GM12878 (cell line): ENCODE data around the gene FXN. TPM values are rescaled to one million over a fixed set of nuclear protein-coding genes. Genes with fewer than 3 reads are reported as not detected.

ENCODE experiments used
- ATAC-seq: fragments of 200-7000 bp; cut with Tn5 transposase; 3 replicates; pipeline ENCODE4 v1.9.1; 2020; ENCODE audit warnings: mild to moderate bottlenecking, moderate library complexity
- BruUV-seq: library from RNA; stranded (reverse); fragments of 400-500 nt; replicated peaks from 2 replicates; lab custom pipeline; 2021; lab: Mats Ljungman, UMichigan
- CTCF ChIA-PET: fragments of 300-600 bp; sonication (Branson Sonifier 250); formaldehyde crosslinking; extraction: SDS; loops from one replicate; lab custom pipeline; 2021; ENCODE audit warnings: inconsistent platforms; lab: Yijun Ruan, JAX
- POLR2A ChIA-PET: fragments of 350-600 bp; formaldehyde crosslinking; extraction: SDS; loops from one replicate; lab custom pipeline; 2021; ENCODE audit warnings: inconsistent platforms; lab: Charles Lee
- RAD21 ChIA-PET: fragments of 300-600 bp; sonication (Branson Sonifier 250); formaldehyde crosslinking; loops from one replicate; lab custom pipeline; 2023; ENCODE audit warnings: antibody characterized with exemption; ENCODE audit not compliant: unreplicated experiment; lab: Charles Lee
- SMC1A ChIA-PET: fragments of 300-600 bp; sonication (Branson Sonifier 250); formaldehyde crosslinking; loops from one replicate; lab custom pipeline; 2023; ENCODE audit not compliant: unreplicated experiment, uncharacterized antibody; lab: Charles Lee
- DNase-seq: peaks from one replicate; pipeline ENCODE4 v3.0.0-alpha.2; 2011; ENCODE audit warnings: low read depth, low spot score
- FAIRE-seq: peaks from 3 replicates; lab custom pipeline; 2011; peaks lifted over from hg19 to GRCh38; lab: Jason Lieb, UNC
- H2AFZ ChIP-seq: 2 replicates; pipeline ENCODE4 v1.6.0; 2011; ENCODE audit warnings: low read depth, low read length, control low read depth; ENCODE audit not compliant: control insufficient read depth
- H3K27ac ChIP-seq: 2 replicates; pipeline ENCODE4 v1.5.1; 2011; ENCODE audit warnings: control low read depth; ENCODE audit not compliant: control insufficient read depth, insufficient read depth
- H3K27me3 ChIP-seq, 2 experiments: replicated peaks in 1 of 2; 2 replicates each; pipeline versions ENCODE4 v1.6.0 to v1.6.1; 2011; ENCODE audit warnings: low read length in 1 of 2; ENCODE audit not compliant: control insufficient read depth in 2 of 2, insufficient read depth in 2 of 2
- H3K36me3 ChIP-seq, 2 experiments: 2 replicates each; pipeline ENCODE4 v1.5.1; 2011; ENCODE audit warnings: low read length in 1 of 2; ENCODE audit not compliant: control insufficient read depth in 2 of 2, insufficient read depth in 2 of 2
- H3K4me1 ChIP-seq: 2 replicates; pipeline ENCODE4 v1.6.1; 2011; ENCODE audit warnings: mild to moderate bottlenecking, low read length, moderate library complexity, mixed read lengths; ENCODE audit not compliant: control insufficient read depth, insufficient read depth
- H3K4me2 ChIP-seq: 2 replicates; pipeline ENCODE4 v1.6.0; 2011; ENCODE audit warnings: control low read depth; ENCODE audit not compliant: control insufficient read depth, insufficient read depth
- H3K4me3 ChIP-seq: fragments of 200-600 bp; sonication (generic); 2 replicates; pipeline ENCODE4 v1.5.1; 2016
- H3K79me2 ChIP-seq: 2 replicates; pipeline ENCODE4 v1.6.0; 2011; ENCODE audit warnings: low read length; ENCODE audit not compliant: control insufficient read depth, insufficient read depth
- H3K9ac ChIP-seq: 2 replicates; pipeline ENCODE4 v1.8.0; 2011; ENCODE audit warnings: low read length, control low read depth, mixed read lengths; ENCODE audit not compliant: control insufficient read depth, insufficient read depth
- H3K9me3 ChIP-seq: replicated peaks from 3 replicates; pipeline ENCODE4 v1.5.1; 2011; ENCODE audit warnings: mild to moderate bottlenecking, low read length; ENCODE audit not compliant: control insufficient read depth, insufficient read depth
- H4K20me1 ChIP-seq: 2 replicates; pipeline ENCODE4 v1.6.0; 2011; ENCODE audit not compliant: control insufficient read depth, insufficient read depth
- BCL3 ChIP-seq: IDR thresholded peaks from 2 replicates; pipeline ENCODE4 v1.6.1; 2011; ENCODE audit warnings: borderline replicate concordance, low read depth, mild to moderate bottlenecking, moderate library complexity, low read length; ENCODE audit not compliant: insufficient read depth, poor library complexity, severe bottlenecking
- BHLHE40 ChIP-seq, 2 experiments: fragments of 450-650 bp in 1 of 2; IDR thresholded peaks; 2 replicates each; pipeline ENCODE4 v1.6.1; 2011 to 2017; ENCODE audit warnings: low read depth in 2 of 2, borderline replicate concordance in 1 of 2, improper control_type of control experiment in 1 of 2, low read length in 1 of 2, mild to moderate bottlenecking in 1 of 2
- CBFB ChIP-seq: IDR thresholded peaks from 2 replicates; pipeline ENCODE4 v1.6.1; 2016; ENCODE audit warnings: antibody characterized with exemption, low read depth
- CEBPZ ChIP-seq: fragments of 150-350 bp; IDR thresholded peaks from 2 replicates; pipeline ENCODE4 v1.6.1; 2016; ENCODE audit warnings: low read depth, low read length
- LARP7 ChIP-seq: fragments of 450-650 bp; IDR thresholded peaks from 2 replicates; pipeline ENCODE4 v1.6.1; 2017; ENCODE audit warnings: mild to moderate bottlenecking
- MEF2A ChIP-seq: IDR thresholded peaks from 2 replicates; pipeline ENCODE4 v1.6.1; 2011; ENCODE audit warnings: low read depth, mild to moderate bottlenecking, low read length, moderate library complexity; ENCODE audit not compliant: insufficient read depth
- MLLT1 ChIP-seq: fragments of 450-650 bp; IDR thresholded peaks from 2 replicates; pipeline ENCODE4 v1.6.1; 2016; ENCODE audit warnings: mild to moderate bottlenecking
- MYB ChIP-seq: fragments of 150-350 bp; IDR thresholded peaks from 2 replicates; pipeline ENCODE4 v1.6.1; 2014; ENCODE audit warnings: mild to moderate bottlenecking, low read depth, low read length, borderline replicate concordance
- NRF1 ChIP-seq: conservative IDR thresholded peaks from 2 replicates; pipeline ENCODE4 v1.6.1; 2011; ENCODE audit warnings: mild to moderate bottlenecking, low read depth, low read length, improper control_type of control experiment
- POU2F2 ChIP-seq: IDR thresholded peaks from 3 replicates; pipeline ENCODE4 v1.6.1; 2011; ENCODE audit warnings: low read depth, mild to moderate bottlenecking, low read length, borderline replicate concordance
- RAD21 ChIP-seq: IDR thresholded peaks from 2 replicates; pipeline ENCODE4 v1.6.1; 2011; ENCODE audit warnings: mild to moderate bottlenecking, low read depth, low read length, moderate library complexity; ENCODE audit not compliant: insufficient read depth
- RB1 ChIP-seq: fragments of 450-650 bp; formaldehyde crosslinking; IDR thresholded peaks from 2 replicates; pipeline ENCODE4 v1.6.1; 2017; ENCODE audit warnings: mild to moderate bottlenecking, borderline replicate concordance
- SMARCA5 ChIP-seq: fragments of 450-650 bp; IDR thresholded peaks from 2 replicates; pipeline ENCODE4 v1.6.1; 2017; ENCODE audit warnings: mild to moderate bottlenecking
- SMC3 ChIP-seq: IDR thresholded peaks from 2 replicates; pipeline ENCODE4 v1.6.1; 2011; ENCODE audit warnings: low read length, improper control_type of control experiment, borderline replicate concordance
- SRF ChIP-seq, 2 experiments: IDR thresholded peaks; 2 replicates each; pipeline ENCODE4 v1.6.1; 2011; ENCODE audit warnings: low read depth in 2 of 2, low read length in 2 of 2, mild to moderate bottlenecking in 1 of 2, moderate library complexity in 1 of 2
- ZNF24 ChIP-seq: fragments of 450-650 bp; IDR thresholded peaks from 2 replicates; pipeline ENCODE4 v1.6.1; 2017; ENCODE audit warnings: antibody characterized with exemption, mild to moderate bottlenecking
- WGBS: methylation state at CpG from one replicate; pipeline ENCODE4 v1.1.6; 2016; ENCODE audit warnings: low lambda C conversion rate; ENCODE audit not compliant: insufficient replicate concordance, insufficient coverage; ENCODE audit errors: missing lambda C conversion rate; 5-methylcytosine and 5-hydroxymethylcytosine counted together
- in situ Hi-C: fragments of 300-500 bp; cut with MboI; formaldehyde crosslinking; loops from 9 replicates; pipeline ENCODE4 v1.14.3; 2018; ENCODE audit warnings: mixed read lengths
- intact Hi-C: fragments of 100-400 bp; cut with micrococcal nuclease; formaldehyde crosslinking; loops from one replicate; pipeline ENCODE4 v1.14.2; 2022; ENCODE audit not compliant: unreplicated experiment
- polyA plus RNA-seq, 11 experiments: library from polyadenylated mRNA; depleted of rRNA in 4 of 11; unstranded in 6 of 11; stranded (reverse) in 5 of 11; fragments of >200 nt; fragmentation: Nextera tagmentation in 4 of 11; fragmentation: Illumina TruSeq in 1 of 11; extraction: Ambion mirVana in 4 of 11; extraction: Trizol in 1 of 11; gene quantifications; 1 replicate in 1 of 11; 2 replicates in 10 of 11; pipeline versions ENCODE4 v1.2.1 to v1.2.3, GENCODE V29; 2011 to 2016; ENCODE audit warnings: inconsistent platforms in 2 of 11, missing spikeins in 2 of 11, low read depth in 1 of 11
- total RNA-seq, 4 experiments: library from RNA; depleted of rRNA in 3 of 4; stranded (reverse); fragments of >200 nt in 3 of 4; fragmentation: Illumina TruSeq in 1 of 4; extraction: Trizol in 1 of 4; gene quantifications; 2 replicates each; pipeline versions ENCODE4 v1.2.1 to v1.2.3, GENCODE V29; 2013 to 2021

FXN gene
- total and polyA plus RNA-seq, 10 of the 15 experiments (the other 5 are each of a cell fraction or from before 2014, with no cell fraction given), result 7.3 to 78.0 (median 23.2) TPM

DNA sequence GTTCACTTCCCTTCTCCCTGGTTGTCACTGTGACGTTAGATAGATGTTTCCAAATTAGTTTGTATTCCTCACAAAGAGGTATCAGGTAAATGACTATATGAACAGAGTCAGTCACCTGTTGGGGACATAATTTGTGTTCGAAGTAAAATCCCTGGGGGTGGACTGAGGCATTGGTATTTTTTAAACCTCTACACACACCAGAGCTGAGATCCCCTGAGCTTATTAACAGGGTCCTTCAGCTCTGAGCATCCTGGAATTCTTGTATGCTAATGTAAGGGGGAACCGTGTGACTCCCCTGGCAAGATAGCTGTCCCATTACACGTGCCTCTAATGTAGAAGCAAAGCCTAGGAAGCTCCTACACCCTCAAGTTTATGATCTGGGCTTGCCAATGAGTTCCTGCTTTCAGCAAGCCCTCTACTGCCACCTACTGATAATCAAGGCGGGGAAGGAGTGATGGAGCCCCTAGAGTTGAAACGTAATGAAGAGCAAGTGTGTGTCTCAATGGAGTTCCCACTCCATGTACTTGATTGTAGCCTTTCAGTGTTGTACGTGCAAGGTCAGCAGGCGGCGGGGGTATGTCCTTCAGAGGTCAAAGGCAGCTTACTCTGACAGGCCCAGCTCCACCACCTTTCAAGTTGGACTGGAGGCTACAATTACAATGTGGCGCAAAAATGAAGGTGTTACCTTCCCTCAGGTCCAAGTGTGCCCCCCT, 36.0 kb upstream of the FXN start:
- peaks cover 11% of the 10 kb centered on the region for H3K4me1 ChIP-seq
- no peaks in the 10 kb centered on the region for H3K9me3 ChIP-seq
- H3K9ac ChIP-seq, result no peak overlapping the region
- DNase-seq (peak; percentile 66), FAIRE-seq (peak; percentile 98), ATAC-seq (peak; percentile 99)
- H3K79me2 ChIP-seq, result no peaks in the 10 kb centered on the region
- RAD21 ChIA-PET, result interaction anchor here (0.5 to 3.1 kb wide), 23 partner anchors 16 to 491 kb away, joined by 3 to 44 read pairs (median 4); no protein-coding TSS in a partner anchor
- H3K4me2 ChIP-seq, result no peak overlapping the region
- intact Hi-C loops, result loop anchor here (1.0 to 5.0 kb wide), 8 partner anchors 47 to 415 kb away; partner anchors contain the start of gene PIP5K1B
- POLR2A ChIA-PET, result no interaction called here
- no peak overlapping the region for H3K27ac ChIP-seq
- H2AFZ ChIP-seq, result no peak overlapping the region; the same call in 1 of the 2 replicates
- no peaks in the 10 kb centered on the region for H3K27me3 ChIP-seq
- CTCF ChIA-PET, result interaction anchor here (0.6 to 4.4 kb wide), 57 partner anchors 9 to 570 kb away, joined by 3 to 39 read pairs (median 4); partner anchors contain the start of gene PIP5K1B
- no TSS peak for BruUV-seq
- 27% methylated on average over 10 of the region's 10 CpGs for WGBS
- no peaks in the 10 kb centered on the region for H3K36me3 ChIP-seq
- H3K4me3 ChIP-seq, result no peak overlapping the region
- SMC1A ChIA-PET, result interaction anchor here (0.5 to 2.2 kb wide), 32 partner anchors 13 to 421 kb away, joined by 3 to 15 read pairs (median 4); no protein-coding TSS in a partner anchor
- in situ Hi-C loops, result loop anchor here (5.0 to 10.0 kb wide), 5 partner anchors 152 to 417 kb away; partner anchors contain the start of gene PIP5K1B
- no peaks in the 10 kb centered on the region for H4K20me1 ChIP-seq
- TF ChIP-seq LARP7 (peak; percentile 15; the same call in 1 of the 2 replicates), RB1 (0 out of 2 replicates have a peak, but pooled peaks have one; percentile 28), NRF1 (no peak), SRF (IDR thresholded peaks at IDR 0.05; ENCODE audit: low read depth in 2 of 2, low read length in 2 of 2) (no peak), ZNF24 (peak; percentile 56), CBFB (no peak), BHLHE40 (IDR thresholded peaks at IDR 0.05; ENCODE audit: borderline replicate concordance in 1 of 2, low read depth in 2 of 2, low read length in 1 of 2) (peak; percentile 52 to 53; a peak in 2 of 4 replicates), BCL3 (no peak), MEF2A (0 out of 2 replicates have a peak, but pooled peaks have one; percentile 31), CEBPZ (0 out of 2 replicates have a peak, but pooled peaks have one; percentile 6), SMC3 (peak; percentile 94), POU2F2 (0 out of 3 replicates have a peak, but pooled peaks have one; percentile 20), SMARCA5 (peak; percentile 70; the same call in 1 of the 2 replicates), MLLT1 (no peak), MYB (no peak), RAD21 (peak; percentile 99)
